AG10803 (cell line): ENCODE data around the gene FBXL7.

Experiments
- DNase-seq: peaks from one replicate; pipeline ENCODE4 v3.0.0; 2010; ENCODE audit warnings: low read depth
- H3K4me3 ChIP-seq: 2 replicates; pipeline ENCODE4 v1.5.1; 2011; ENCODE audit warnings: mild to moderate bottlenecking, low read length, control low read depth
- CTCF ChIP-seq: conservative IDR thresholded peaks from 2 replicates; pipeline ENCODE4 v1.5.1; 2011; ENCODE audit warnings: mild to moderate bottlenecking, low read length, control low read depth, inconsistent platforms

FBXL7 gene

GRCh38 chr5:15937708-15938107, 437.7 kb downstream of the FBXL7 start:
- TF ChIP-seq CTCF, result no peak
- no peak overlapping the region for H3K4me3 ChIP-seq
- no peak for DNase-seq

- peak; percentile 26 for DNase-seq
- no peak overlapping the region for H3K4me3 ChIP-seq
- no peak for TF ChIP-seq CTCF
Measured at GRCh38 chr5:15938186-15938585, 438.2 kb downstream of the FBXL7 start.

DNA sequence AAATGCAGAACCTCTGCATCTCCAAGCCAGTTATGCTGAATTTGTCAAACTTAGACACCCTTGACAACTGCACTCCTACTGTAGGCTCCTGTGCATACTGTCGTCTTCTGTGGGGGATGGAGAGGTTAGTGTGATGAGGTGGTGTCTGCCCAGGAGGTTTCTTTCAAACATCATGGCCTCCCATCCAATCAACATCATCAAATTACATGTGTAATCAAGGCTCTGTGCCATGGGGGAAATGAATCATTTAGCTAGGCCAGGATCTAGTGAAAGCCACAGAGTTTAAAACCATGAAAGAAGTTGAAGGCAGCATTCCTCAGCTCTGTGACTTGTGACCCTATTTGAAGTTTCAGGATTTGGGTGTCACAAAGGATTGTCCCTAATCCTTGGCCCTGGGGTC, 439.0 kb downstream of the FBXL7 start:
- H3K4me3 ChIP-seq, result no peak overlapping the region
- DNase-seq, result peak; percentile 74
- no peak for TF ChIP-seq CTCF

GRCh38 chr5:15940905-15941304, 440.9 kb downstream of the FBXL7 start:
- TF ChIP-seq CTCF, result no peak
- H3K4me3 ChIP-seq, result no peak overlapping the region
- no peak for DNase-seq

DNA sequence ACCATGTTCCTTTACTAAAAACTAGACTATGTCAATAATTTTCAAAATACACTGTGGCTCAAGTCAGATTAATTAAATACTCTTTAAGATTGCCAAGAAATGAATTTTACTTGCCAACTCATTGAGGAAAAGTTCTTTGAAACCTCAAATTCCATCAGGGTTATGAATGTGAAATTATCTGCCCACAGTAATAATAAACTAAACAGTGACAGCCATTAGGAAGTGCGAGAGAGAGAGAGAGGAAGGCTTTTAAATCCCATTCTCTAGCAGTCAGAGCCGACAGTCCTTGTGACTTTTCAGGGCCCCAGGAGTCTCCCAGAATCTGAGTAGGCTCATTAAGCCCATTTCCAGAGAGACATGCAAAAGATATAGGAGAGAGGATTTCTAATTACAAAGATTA, 443.5 kb downstream of the FBXL7 start:
- peak; percentile 73 for DNase-seq
- TF ChIP-seq CTCF, result no peak

GRCh38 chr5:15946026-15946425, 446.0 kb downstream of the FBXL7 start:
- TF ChIP-seq CTCF, result no peak

More for the DNA sequence above, 443.5 kb downstream of the FBXL7 start:
- no peak overlapping the region for H3K4me3 ChIP-seq

GRCh38 chr5:15948190-15948589, 448.2 kb downstream of the FBXL7 start:
- no peak; the same call in 1 of the 2 replicates for TF ChIP-seq CTCF
- no peak overlapping the region for H3K4me3 ChIP-seq
- no peak for DNase-seq

More at GRCh38 chr5:15946026-15946425, 446.0 kb downstream of the FBXL7 start:
- H3K4me3 ChIP-seq, result no peak overlapping the region
- DNase-seq, result peak; percentile 42
